ENCODE data around the gene ZYX. TPM values are rescaled to one million over a fixed set of nuclear protein-coding genes. Genes with fewer than 3 reads are reported as not detected.

Gene ZYX
- total and polyA plus RNA-seq, 2 of the 13 experiments (the other 11 are each of a cell fraction or from before 2014, with no cell fraction given): 9.9 to 13.7 TPM

DNA sequence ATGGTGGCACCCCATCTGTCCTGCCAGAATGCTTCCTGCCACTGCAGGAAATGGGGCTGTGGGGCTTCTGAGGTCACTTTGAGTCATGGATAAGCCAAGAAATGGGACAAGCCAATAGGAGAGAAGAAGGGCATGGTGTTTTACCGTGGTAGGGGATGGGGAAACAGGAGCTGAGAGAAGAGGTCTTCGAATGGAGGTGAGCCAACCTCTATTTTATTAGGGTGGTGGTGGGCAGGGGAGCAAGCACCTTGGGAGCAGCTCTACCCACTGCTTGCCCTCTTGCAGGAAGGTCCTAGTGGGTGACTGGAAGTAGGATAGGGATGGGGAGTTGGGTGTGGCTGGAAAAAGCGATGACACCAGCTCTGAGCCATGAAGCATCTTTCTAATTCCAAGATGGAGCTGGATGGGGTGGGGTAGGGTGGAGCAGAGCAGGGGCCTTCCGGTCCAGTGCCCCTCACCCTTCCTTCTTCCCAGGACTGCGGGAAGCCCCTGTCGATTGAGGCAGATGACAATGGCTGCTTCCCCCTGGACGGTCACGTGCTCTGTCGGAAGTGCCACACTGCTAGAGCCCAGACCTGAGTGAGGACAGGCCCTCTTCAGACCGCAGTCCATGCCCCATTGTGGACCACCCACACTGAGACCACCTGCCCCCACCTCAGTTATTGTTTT lies 9.1 kb downstream of the ZYX start:
- 96% methylated on average over 7 of the region's 10 CpGs for WGBS (ENCODE audit: low lambda C conversion rate)
- Histone ChIP-seq H4K20me1 (ENCODE audit: insufficient read depth, low read length) (peaks cover 4% of the 10 kb centered on the region; the same call in 1 of the 2 replicates), H3K36me3 (replicated peaks in 1 of 2; ENCODE audit: control insufficient read depth in 1 of 2, insufficient read depth in 2 of 2, low read length in 2 of 2) (peaks cover 11 to 24% of the 10 kb centered on the region in 2 experiments), H3K79me2 (ENCODE audit: insufficient read depth, low read length) (no peaks in the 10 kb centered on the region), H3K4me2 (ENCODE audit: low read depth, low read length) (no peak overlapping the region), H3K9me3 (ENCODE audit: low read length) (no peaks in the 10 kb centered on the region), H3K4me3 (replicated peaks in 1 of 3; ENCODE audit: insufficient read depth in 1 of 3, low read depth in 2 of 3, low read length in 3 of 3) (no peak overlapping the region), H3K9ac (ENCODE audit: insufficient read depth, low read depth, low read length) (no peak overlapping the region), H3K27me3 (ENCODE audit: control insufficient read depth in 1 of 2, insufficient read depth in 2 of 2, low read length in 2 of 2) (no peaks in the 10 kb centered on the region), H3K27ac (ENCODE audit: extremely low read length, insufficient read depth, low read length) (no peak overlapping the region), H2AFZ (ENCODE audit: low read length) (no peak overlapping the region), H3K4me1 (ENCODE audit: insufficient read depth, low read length) (peaks cover 69% of the 10 kb centered on the region)
- ATAC-seq (no peak), FAIRE-seq (no peak), DNase-seq (ENCODE audit: low spot score) (no peak)
- intact Hi-C loops (cut with micrococcal nuclease; ENCODE audit: unreplicated experiment) (no loop called here), in situ Hi-C loops (cut with HindIII; ENCODE audit: extremely low pct_ligation_motif_present, low pct_unique_long_range_greater_than_20kb) (loop anchor here (25.0 kb wide), 1 partner anchor 522 kb away; the partner anchor contains the start of gene TCAF1)
- POLR2A ChIA-PET: interaction anchor here (1.1 kb wide), 1 partner anchor 10 kb away, joined by 3 read pairs; no protein-coding TSS in a partner anchor
- no TSS peak for BruUV-seq (replicated peaks)
- CTCF ChIA-PET (ENCODE audit: low intra/inter-chr PET ratio, low total read pairs): no interaction called here
- TF ChIP-seq, protein P1, sequence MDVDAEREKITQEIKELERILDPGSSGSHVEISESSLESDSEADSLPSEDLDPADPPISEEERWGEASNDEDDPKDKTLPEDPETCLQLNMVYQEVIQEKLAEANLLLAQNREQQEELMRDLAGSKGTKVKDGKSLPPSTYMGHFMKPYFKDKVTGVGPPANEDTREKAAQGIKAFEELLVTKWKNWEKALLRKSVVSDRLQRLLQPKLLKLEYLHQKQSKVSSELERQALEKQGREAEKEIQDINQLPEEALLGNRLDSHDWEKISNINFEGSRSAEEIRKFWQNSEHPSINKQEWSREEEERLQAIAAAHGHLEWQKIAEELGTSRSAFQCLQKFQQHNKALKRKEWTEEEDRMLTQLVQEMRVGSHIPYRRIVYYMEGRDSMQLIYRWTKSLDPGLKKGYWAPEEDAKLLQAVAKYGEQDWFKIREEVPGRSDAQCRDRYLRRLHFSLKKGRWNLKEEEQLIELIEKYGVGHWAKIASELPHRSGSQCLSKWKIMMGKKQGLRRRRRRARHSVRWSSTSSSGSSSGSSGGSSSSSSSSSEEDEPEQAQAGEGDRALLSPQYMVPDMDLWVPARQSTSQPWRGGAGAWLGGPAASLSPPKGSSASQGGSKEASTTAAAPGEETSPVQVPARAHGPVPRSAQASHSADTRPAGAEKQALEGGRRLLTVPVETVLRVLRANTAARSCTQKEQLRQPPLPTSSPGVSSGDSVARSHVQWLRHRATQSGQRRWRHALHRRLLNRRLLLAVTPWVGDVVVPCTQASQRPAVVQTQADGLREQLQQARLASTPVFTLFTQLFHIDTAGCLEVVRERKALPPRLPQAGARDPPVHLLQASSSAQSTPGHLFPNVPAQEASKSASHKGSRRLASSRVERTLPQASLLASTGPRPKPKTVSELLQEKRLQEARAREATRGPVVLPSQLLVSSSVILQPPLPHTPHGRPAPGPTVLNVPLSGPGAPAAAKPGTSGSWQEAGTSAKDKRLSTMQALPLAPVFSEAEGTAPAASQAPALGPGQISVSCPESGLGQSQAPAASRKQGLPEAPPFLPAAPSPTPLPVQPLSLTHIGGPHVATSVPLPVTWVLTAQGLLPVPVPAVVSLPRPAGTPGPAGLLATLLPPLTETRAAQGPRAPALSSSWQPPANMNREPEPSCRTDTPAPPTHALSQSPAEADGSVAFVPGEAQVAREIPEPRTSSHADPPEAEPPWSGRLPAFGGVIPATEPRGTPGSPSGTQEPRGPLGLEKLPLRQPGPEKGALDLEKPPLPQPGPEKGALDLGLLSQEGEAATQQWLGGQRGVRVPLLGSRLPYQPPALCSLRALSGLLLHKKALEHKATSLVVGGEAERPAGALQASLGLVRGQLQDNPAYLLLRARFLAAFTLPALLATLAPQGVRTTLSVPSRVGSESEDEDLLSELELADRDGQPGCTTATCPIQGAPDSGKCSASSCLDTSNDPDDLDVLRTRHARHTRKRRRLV (CRISPR knock-in tag; IDR thresholded peaks at IDR 0.05): no peak
- TF ChIP-seq, protein P2, sequence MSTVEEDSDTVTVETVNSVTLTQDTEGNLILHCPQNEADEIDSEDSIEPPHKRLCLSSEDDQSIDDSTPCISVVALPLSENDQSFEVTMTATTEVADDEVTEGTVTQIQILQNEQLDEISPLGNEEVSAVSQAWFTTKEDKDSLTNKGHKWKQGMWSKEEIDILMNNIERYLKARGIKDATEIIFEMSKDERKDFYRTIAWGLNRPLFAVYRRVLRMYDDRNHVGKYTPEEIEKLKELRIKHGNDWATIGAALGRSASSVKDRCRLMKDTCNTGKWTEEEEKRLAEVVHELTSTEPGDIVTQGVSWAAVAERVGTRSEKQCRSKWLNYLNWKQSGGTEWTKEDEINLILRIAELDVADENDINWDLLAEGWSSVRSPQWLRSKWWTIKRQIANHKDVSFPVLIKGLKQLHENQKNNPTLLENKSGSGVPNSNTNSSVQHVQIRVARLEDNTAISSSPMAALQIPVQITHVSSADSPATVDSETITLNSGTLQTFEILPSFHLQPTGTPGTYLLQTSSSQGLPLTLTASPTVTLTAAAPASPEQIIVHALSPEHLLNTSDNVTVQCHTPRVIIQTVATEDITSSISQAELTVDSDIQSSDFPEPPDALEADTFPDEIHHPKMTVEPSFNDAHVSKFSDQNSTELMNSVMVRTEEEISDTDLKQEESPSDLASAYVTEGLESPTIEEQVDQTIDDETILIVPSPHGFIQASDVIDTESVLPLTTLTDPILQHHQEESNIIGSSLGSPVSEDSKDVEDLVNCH (CRISPR knock-in tag; IDR thresholded peaks at IDR 0.05): no peak
- TF ChIP-seq PHF20 (CRISPR knock-in tag; IDR thresholded peaks at IDR 0.05) (no peak), RAD51 (IDR thresholded peaks at IDR 0.05; ENCODE audit: borderline replicate concordance) (no peak), FOXM1 (CRISPR knock-in tag; IDR thresholded peaks at IDR 0.05) (no peak), ZNF263 (CRISPR knock-in tag; IDR thresholded peaks at IDR 0.05) (no peak), TCF7 (IDR thresholded peaks at IDR 0.05; ENCODE audit: low read depth) (no peak), TCF7L2 (IDR thresholded peaks at IDR 0.05; ENCODE audit: low read depth, low read length) (no peak), SP1 (IDR thresholded peaks at IDR 0.05) (no peak), SP1 (CRISPR knock-in tag; IDR thresholded peaks at IDR 0.05) (no peak), TOE1 (CRISPR knock-in tag; IDR thresholded peaks at IDR 0.05) (no peak), SRY (CRISPR knock-in tag; IDR thresholded peaks at IDR 0.05) (no peak), ZNF883 (CRISPR knock-in tag; IDR thresholded peaks at IDR 0.05; ENCODE audit: not compliant biosample characterization) (no peak)
- TF ChIP-seq, protein P3, sequence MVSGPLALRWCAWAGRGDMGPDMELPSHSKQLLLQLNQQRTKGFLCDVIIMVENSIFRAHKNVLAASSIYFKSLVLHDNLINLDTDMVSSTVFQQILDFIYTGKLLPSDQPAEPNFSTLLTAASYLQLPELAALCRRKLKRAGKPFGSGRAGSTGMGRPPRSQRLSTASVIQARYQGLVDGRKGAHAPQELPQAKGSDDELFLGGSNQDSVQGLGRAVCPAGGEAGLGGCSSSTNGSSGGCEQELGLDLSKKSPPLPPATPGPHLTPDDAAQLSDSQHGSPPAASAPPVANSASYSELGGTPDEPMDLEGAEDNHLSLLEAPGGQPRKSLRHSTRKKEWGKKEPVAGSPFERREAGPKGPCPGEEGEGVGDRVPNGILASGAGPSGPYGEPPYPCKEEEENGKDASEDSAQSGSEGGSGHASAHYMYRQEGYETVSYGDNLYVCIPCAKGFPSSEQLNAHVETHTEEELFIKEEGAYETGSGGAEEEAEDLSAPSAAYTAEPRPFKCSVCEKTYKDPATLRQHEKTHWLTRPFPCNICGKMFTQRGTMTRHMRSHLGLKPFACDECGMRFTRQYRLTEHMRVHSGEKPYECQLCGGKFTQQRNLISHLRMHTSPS (CRISPR knock-in tag; IDR thresholded peaks at IDR 0.05; ENCODE audit: low read depth): no peak
- TF ChIP-seq, protein P4, sequence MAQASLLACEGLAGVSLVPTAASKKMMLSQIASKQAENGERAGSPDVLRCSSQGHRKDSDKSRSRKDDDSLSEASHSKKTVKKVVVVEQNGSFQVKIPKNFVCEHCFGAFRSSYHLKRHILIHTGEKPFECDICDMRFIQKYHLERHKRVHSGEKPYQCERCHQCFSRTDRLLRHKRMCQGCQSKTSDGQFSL (CRISPR knock-in tag; IDR thresholded peaks at IDR 0.05): no peak

All from HepG2 (cell line).